ENCODE measurements around the gene ITIH6.
A peak's percentile ranks its signal among the peaks of the same experiment; 100 is the strongest.
"Not testable (repeated sequence)": the region's sequence is repeated elsewhere in the genome, so short reads cannot be mapped to it uniquely, and the experiment has no call there.

The ITIH6 gene

GRCh38 chrX:54798137-54798536 lies at the start of gene ITIH6:
Gene ITIH6 (minus strand): TSS chrX:54798255. CDS start chrX:54798210, 45 bp downstream.
- no peak for DNase-seq

GRCh38 chrX:54847700-54848099 lies 49.6 kb upstream of the ITIH6 start:
- DNase-seq: not testable (repeated sequence)

- no peak for DNase-seq
These were observed 45.0 kb upstream of the ITIH6 start for GRCh38 chrX:54843050-54843449.

GRCh38 chrX:54842607-54843006 lies 44.6 kb upstream of the ITIH6 start:
- DNase-seq: no peak

- DNase-seq: not testable (repeated sequence)
These were observed 43.3 kb upstream of the ITIH6 start for GRCh38 chrX:54841184-54841874.

GRCh38 chrX:54838583-54838982 lies 40.5 kb upstream of the ITIH6 start:
- no peak for DNase-seq

GRCh38 chrX:54826598-54826997 lies 28.5 kb upstream of the ITIH6 start:
- no peak for DNase-seq

- DNase-seq: no peak
These were observed 27.8 kb upstream of the ITIH6 start for GRCh38 chrX:54825716-54826438.

GRCh38 chrX:54824722-54825121 lies 26.7 kb upstream of the ITIH6 start:
- no peak for DNase-seq

GRCh38 chrX:54824195-54824594 lies 26.1 kb upstream of the ITIH6 start:
- no peak for DNase-seq

GRCh38 chrX:54821310-54821709 lies 23.3 kb upstream of the ITIH6 start:
- no peak for DNase-seq

GRCh38 chrX:54820737-54821136 lies 22.7 kb upstream of the ITIH6 start:
- DNase-seq: no peak

- DNase-seq: no peak
These were observed 21.1 kb upstream of the ITIH6 start for GRCh38 chrX:54819201-54819600.

GRCh38 chrX:54818221-54818620 lies 20.2 kb upstream of the ITIH6 start:
- no peak for DNase-seq

GRCh38 chrX:54817220-54817820 lies 19.3 kb upstream of the ITIH6 start:
- DNase-seq: no peak

- DNase-seq: no peak
These were observed 14.3 kb upstream of the ITIH6 start for GRCh38 chrX:54812306-54812705.

GRCh38 chrX:54811301-54811885 lies 13.3 kb upstream of the ITIH6 start:
- no peak for DNase-seq

GRCh38 chrX:54810532-54810931 lies 12.5 kb upstream of the ITIH6 start:
- no peak for DNase-seq

- peak; percentile 83 for DNase-seq
These were observed 10.8 kb upstream of the ITIH6 start for GRCh38 chrX:54808605-54809483.

GRCh38 chrX:54808109-54808604 lies 10.1 kb upstream of the ITIH6 start:
- peak; percentile 0 for DNase-seq

GRCh38 chrX:54807524-54808108 lies 9.6 kb upstream of the ITIH6 start, which contains the start of gene MAGED2:
Gene MAGED2 (plus strand): TSS chrX:54807745. CDS start chrX:54809332, 1,587 bp downstream.
- no peak for DNase-seq

GRCh38 chrX:54799046-54799445 lies 991 bp upstream of the ITIH6 start:
- DNase-seq: no peak
